Calu3 (cell line): Measurements from ENCODE around the gene TASOR. TPM values are rescaled to one million over a fixed set of nuclear protein-coding genes. Genes with fewer than 3 reads are reported as not detected.

Experiments used
- BruUV-seq: library from RNA; stranded (reverse); fragments of 400-500 nt; replicated peaks from 2 replicates; lab custom pipeline; 2021; lab: Mats Ljungman, UMichigan
- CTCF ChIA-PET: fragments of 300-600 bp; sonication (Branson Sonifier 250); formaldehyde crosslinking; loops from one replicate; lab custom pipeline; 2022; ENCODE audit warnings: antibody characterized with exemption; lab: Charles Lee
- DNase-seq: peaks from one replicate; pipeline ENCODE4 v3.0.0; 2022
- H3K27ac Mint-ChIP-seq: one replicate; pipeline ENCODE4 v1.8.0; 2022; ENCODE audit warnings: mixed read lengths; ENCODE audit not compliant: unreplicated experiment
- H3K27me3 Mint-ChIP-seq: one replicate; pipeline ENCODE4 v1.8.0; 2022; ENCODE audit warnings: mixed read lengths; ENCODE audit not compliant: unreplicated experiment
- H3K36me3 Mint-ChIP-seq: one replicate; pipeline ENCODE4 v1.8.0; 2022; ENCODE audit warnings: mild to moderate bottlenecking, moderate library complexity, mixed read lengths; ENCODE audit not compliant: insufficient read depth, unreplicated experiment
- H3K4me1 Mint-ChIP-seq: one replicate; pipeline ENCODE4 v1.8.0; 2022; ENCODE audit warnings: mild to moderate bottlenecking, low read depth, mixed read lengths; ENCODE audit not compliant: unreplicated experiment
- H3K4me3 Mint-ChIP-seq: one replicate; pipeline ENCODE4 v1.8.0; 2022; ENCODE audit warnings: mild to moderate bottlenecking, low read depth, moderate library complexity, mixed read lengths; ENCODE audit not compliant: unreplicated experiment
- H3K9me3 Mint-ChIP-seq: one replicate; pipeline ENCODE4 v1.8.0; 2022; ENCODE audit warnings: low read depth, mixed read lengths; ENCODE audit not compliant: unreplicated experiment
- CTCF ChIP-seq: fragments of 200-600 bp; IDR thresholded peaks from one replicate; pipeline ENCODE4 v1.8.0; 2022; ENCODE audit warnings: antibody characterized with exemption; ENCODE audit not compliant: unreplicated experiment
- intact Hi-C: fragments of 100-400 bp; cut with micrococcal nuclease; formaldehyde crosslinking; loops from one replicate; pipeline ENCODE4 v1.10.0; 2022; ENCODE audit not compliant: unreplicated experiment
- total RNA-seq: library from RNA; stranded (reverse); gene quantifications from 2 replicates; pipeline ENCODE4 v1.2.3, GENCODE V29; 2022

TASOR gene
- total RNA-seq, 1 experiment from 2014 or later, result 56.4 TPM

- Mint-ChIP-seq H3K27me3 (no peaks in the 10 kb centered on the region), H3K27ac (no peak overlapping the region), H3K9me3 (no peaks in the 10 kb centered on the region), H3K4me3 (no peak overlapping the region), H3K4me1 (no peaks in the 10 kb centered on the region), H3K36me3 (peaks cover 42% of the 10 kb centered on the region)
- TF ChIP-seq CTCF, result no peak
- no peak for DNase-seq
- no TSS peak for BruUV-seq
- CTCF ChIA-PET, result no interaction called here
- intact Hi-C loops, result no loop called here
These were observed 15.0 kb downstream of the TASOR start for GRCh38 chr3:56667973-56668579.

- BruUV-seq, result no TSS peak
- H3K4me1 Mint-ChIP-seq, result no peaks in the 10 kb centered on the region
- H3K4me3 Mint-ChIP-seq, result no peak overlapping the region
- DNase-seq, result no peak
- CTCF ChIA-PET, result no interaction called here
- H3K36me3 Mint-ChIP-seq, result peaks cover 49% of the 10 kb centered on the region
- no peak overlapping the region for H3K27ac Mint-ChIP-seq
- intact Hi-C loops, result no loop called here
- TF ChIP-seq CTCF, result no peak
- no peaks in the 10 kb centered on the region for H3K27me3 Mint-ChIP-seq
- no peaks in the 10 kb centered on the region for H3K9me3 Mint-ChIP-seq
These were observed 18.2 kb downstream of the TASOR start for GRCh38 chr3:56664823-56665222.

GRCh38 chr3:56655709-56656108 lies 27.4 kb downstream of the TASOR start:
- H3K4me1 Mint-ChIP-seq, result no peaks in the 10 kb centered on the region
- TF ChIP-seq CTCF, result no peak
- no peaks in the 10 kb centered on the region for H3K9me3 Mint-ChIP-seq
- CTCF ChIA-PET, result no interaction called here
- intact Hi-C loops, result no loop called here
- BruUV-seq, result no TSS peak
- no peak for DNase-seq
- no peak overlapping the region for H3K4me3 Mint-ChIP-seq
- peaks cover 38% of the 10 kb centered on the region for H3K36me3 Mint-ChIP-seq
- no peaks in the 10 kb centered on the region for H3K27me3 Mint-ChIP-seq
- no peak overlapping the region for H3K27ac Mint-ChIP-seq

- H3K27me3 Mint-ChIP-seq, result no peaks in the 10 kb centered on the region
- intact Hi-C loops, result no loop called here
- H3K4me3 Mint-ChIP-seq, result no peak overlapping the region
- no peaks in the 10 kb centered on the region for H3K4me1 Mint-ChIP-seq
- no peaks in the 10 kb centered on the region for H3K9me3 Mint-ChIP-seq
- CTCF ChIA-PET, result interaction anchor here (0.6 kb wide), 1 partner anchor 278 kb away, joined by 6 read pairs; no protein-coding TSS in a partner anchor
- no peak overlapping the region for H3K27ac Mint-ChIP-seq
- peaks cover 27% of the 10 kb centered on the region for H3K36me3 Mint-ChIP-seq
- DNase-seq, result no peak
- no peak for TF ChIP-seq CTCF
- no TSS peak for BruUV-seq
These were observed 28.6 kb downstream of the TASOR start for GRCh38 chr3:56654460-56654859.
